ENCODE measurements around the gene MYO1H. TPM values are rescaled to one million over a fixed set of nuclear protein-coding genes. Genes with fewer than 3 reads are reported as not detected.

Gene MYO1H
- total RNA-seq, 1 experiment from 2014 or later: not detected

- CTCF ChIA-PET: interaction anchor here (0.7 to 3.2 kb wide), 2 partner anchors 15 to 18 kb away, joined by 3 to 12 read pairs; no protein-coding TSS in a partner anchor
- Histone ChIP-seq H3K9ac (ENCODE audit: low read length) (no peak overlapping the region), H3K36me3 (ENCODE audit: control insufficient read depth in 1 of 2, insufficient read depth in 2 of 2, low read length in 2 of 2) (peaks cover 4 to 6% of the 10 kb centered on the region in 2 experiments; a peak in 2 of 4 replicates), H3K4me1 (ENCODE audit: control insufficient read depth in 1 of 2, insufficient read depth in 2 of 2, low read length in 2 of 2) (no peaks in the 10 kb centered on the region), H3K9me2 (ENCODE audit: insufficient read depth) (no peaks in the 10 kb centered on the region), H3K27ac (ENCODE audit: low read depth, low read length) (no peak overlapping the region), H2AFZ (ENCODE audit: low read depth, low read length, poor library complexity, severe bottlenecking) (no peak overlapping the region), H3K4me2 (ENCODE audit: low read length) (no peak overlapping the region), H3K9me3 (ENCODE audit: control insufficient read depth in 1 of 2, insufficient read depth in 1 of 2, low read depth in 1 of 2, low read length in 2 of 2) (no peaks in the 10 kb centered on the region), H3K79me2 (ENCODE audit: insufficient read depth, low read length) (no peaks in the 10 kb centered on the region), H3K27me3 (ENCODE audit: insufficient read depth, low read length) (no peaks in the 10 kb centered on the region), H3K4me3 (replicated peaks in 1 of 2; ENCODE audit: low read depth in 1 of 2, low read length in 2 of 2) (no peak overlapping the region), H4K20me1 (ENCODE audit: insufficient read depth) (no peaks in the 10 kb centered on the region)
- DNase-seq (ENCODE audit: low read depth, low spot score): no peak
- POLR2A ChIA-PET: no interaction called here
- no TSS peak for BruUV-seq (replicated peaks)
- intact Hi-C loops (cut with micrococcal nuclease): no loop called here
- ATAC-seq: no peak
- RAD21 ChIA-PET (ENCODE audit: low non-redundant PET in 1 of 2, low total read pairs in 2 of 2, uncharacterized antibody in 2 of 2, unreplicated experiment in 2 of 2): no interaction called here
- TF ChIP-seq POLR2AphosphoS5 (IDR thresholded peaks at IDR 0.05; ENCODE audit: low read depth, low read length): no peak
- TF ChIP-seq ELF1 (IDR thresholded peaks at IDR 0.05; ENCODE audit: borderline replicate concordance, low read depth): no peak
- no peak for TF ChIP-seq SRF (IDR thresholded peaks at IDR 0.05; ENCODE audit: low read depth)
- TF ChIP-seq YY1 (IDR thresholded peaks at IDR 0.05; ENCODE audit: extremely low read depth, insufficient replicate concordance, low read depth, low read length): no peak
These were observed 100.6 kb downstream of the MYO1H start for GRCh38 chr12:109448272-109448671.

GRCh38 chr12:109448707-109449390, 101.1 kb downstream of the MYO1H start:
- no peaks in the 10 kb centered on the region for H3K9me3 ChIP-seq (ENCODE audit: control insufficient read depth in 1 of 2, insufficient read depth in 1 of 2, low read depth in 1 of 2, low read length in 2 of 2)
- no peak for ATAC-seq
- no peak overlapping the region for H3K9ac ChIP-seq (ENCODE audit: low read length)
- intact Hi-C loops (cut with micrococcal nuclease): no loop called here
- no TSS peak for BruUV-seq (replicated peaks)
- RAD21 ChIA-PET (ENCODE audit: low non-redundant PET in 1 of 2, low total read pairs in 2 of 2, uncharacterized antibody in 2 of 2, unreplicated experiment in 2 of 2): no interaction called here
- H3K4me2 ChIP-seq (ENCODE audit: low read length): no peak overlapping the region
- no peak for DNase-seq (ENCODE audit: low read depth, low spot score)
- H3K79me2 ChIP-seq (ENCODE audit: insufficient read depth, low read length): no peaks in the 10 kb centered on the region
- H3K9me2 ChIP-seq (ENCODE audit: insufficient read depth): no peaks in the 10 kb centered on the region
- peaks cover 4 to 12% of the 10 kb centered on the region in 2 experiments; a peak in 3 of 4 replicates for H3K36me3 ChIP-seq (ENCODE audit: control insufficient read depth in 1 of 2, insufficient read depth in 2 of 2, low read length in 2 of 2)
- H3K4me3 ChIP-seq (replicated peaks in 1 of 2; ENCODE audit: low read depth in 1 of 2, low read length in 2 of 2): no peak overlapping the region
- no peak overlapping the region for H3K27ac ChIP-seq (ENCODE audit: low read depth, low read length)
- no peaks in the 10 kb centered on the region for H4K20me1 ChIP-seq (ENCODE audit: insufficient read depth)
- H3K27me3 ChIP-seq (ENCODE audit: insufficient read depth, low read length): no peaks in the 10 kb centered on the region
- POLR2A ChIA-PET: no interaction called here
- no peaks in the 10 kb centered on the region for H3K4me1 ChIP-seq (ENCODE audit: control insufficient read depth in 1 of 2, insufficient read depth in 2 of 2, low read length in 2 of 2)
- CTCF ChIA-PET: interaction anchor here (3.2 kb wide), 1 partner anchor 16 kb away, joined by 12 read pairs; no protein-coding TSS in a partner anchor
- H2AFZ ChIP-seq (ENCODE audit: low read depth, low read length, poor library complexity, severe bottlenecking): no peak overlapping the region
- TF ChIP-seq TCF7L2 (IDR thresholded peaks at IDR 0.05; ENCODE audit: borderline replicate concordance, extremely low read depth, insufficient read depth, insufficient read length): no peak
- no peak for TF ChIP-seq CBX3 (IDR thresholded peaks at IDR 0.05; ENCODE audit: low read depth)
- no peak for TF ChIP-seq ZNF274 (IDR thresholded peaks at IDR 0.05; ENCODE audit: low read depth, low read length)
- TF ChIP-seq SP1 (IDR thresholded peaks at IDR 0.05; ENCODE audit: low read depth): no peak
- TF ChIP-seq EZH2 (IDR thresholded peaks at IDR 0.05): no peak
- TF ChIP-seq POLR2A (IDR thresholded peaks at IDR 0.05; ENCODE audit: borderline replicate concordance, extremely low read depth, insufficient read depth, insufficient read length): no peak
- no peak for TF ChIP-seq RAD21 (IDR thresholded peaks at IDR 0.05; ENCODE audit: low read depth)
- no peak for TF ChIP-seq ZBTB33 (IDR thresholded peaks at IDR 0.05; ENCODE audit: extremely low read depth, insufficient replicate concordance, low read length)
- TF ChIP-seq REST (IDR thresholded peaks at IDR 0.05; ENCODE audit: low read depth): no peak
- TF ChIP-seq ZFX (IDR thresholded peaks at IDR 0.05): no peak
- no peak for TF ChIP-seq MAX (IDR thresholded peaks at IDR 0.05)

Measured in HCT116 (cell line).